HepG2 (cell line): ENCODE data around the gene CDK2AP2. TPM values are rescaled to one million over a fixed set of nuclear protein-coding genes. Genes with fewer than 3 reads are reported as not detected.

Source experiments
- ATF7 ChIP-seq, 2 experiments: fragments of 450-650 bp in 1 of 2; sonication (generic) in 1 of 2; formaldehyde crosslinking in 1 of 2; IDR thresholded peaks; 2 replicates each; pipeline versions ENCODE4 v1.4.0 to v1.6.1; 2016 to 2020; ENCODE audit warnings: antibody characterized with exemption in 1 of 2, mild to moderate bottlenecking in 1 of 2, missing genetic modification reagents in 1 of 2
- BCL3 ChIP-seq: sonication (generic); formaldehyde crosslinking; IDR thresholded peaks from 2 replicates; pipeline ENCODE4 v1.5.1; 2020; ENCODE audit warnings: mild to moderate bottlenecking, missing genetic modification reagents, moderate library complexity
- CEBPZ ChIP-seq: IDR thresholded peaks from 2 replicates; pipeline ENCODE4 v1.6.1; 2012; ENCODE audit warnings: low read length, improper control_type of control experiment
- FOXK1 ChIP-seq: sonication (generic); formaldehyde crosslinking; IDR thresholded peaks from 2 replicates; pipeline ENCODE4 v1.4.0; 2020; ENCODE audit warnings: low read depth, missing genetic modification reagents, borderline replicate concordance
- GLI4 ChIP-seq: sonication (generic); formaldehyde crosslinking; IDR thresholded peaks from 2 replicates; pipeline ENCODE4 v1.5.1; 2020; ENCODE audit warnings: missing genetic modification reagents, mild to moderate bottlenecking, moderate library complexity, borderline replicate concordance
- GTF2F1 ChIP-seq: fragments of 150-350 bp; IDR thresholded peaks from 2 replicates; pipeline ENCODE4 v1.6.1; 2014; ENCODE audit warnings: low read length
- HOXA5 ChIP-seq: sonication (generic); formaldehyde crosslinking; IDR thresholded peaks from 2 replicates; pipeline ENCODE4 v1.4.0; 2020; ENCODE audit warnings: missing genetic modification reagents
- IKZF5 ChIP-seq: IDR thresholded peaks from 2 replicates; pipeline ENCODE4 v1.6.1; 2018; ENCODE audit warnings: missing genetic modification reagents, mild to moderate bottlenecking, missing compliant biosample characterization
- JUN ChIP-seq: sonication (generic); formaldehyde crosslinking; IDR thresholded peaks from 2 replicates; pipeline ENCODE4 v1.4.0; 2020; ENCODE audit warnings: mild to moderate bottlenecking, missing genetic modification reagents
- MEIS1 ChIP-seq: sonication (generic); formaldehyde crosslinking; IDR thresholded peaks from 2 replicates; pipeline ENCODE4 v1.9.0; 2021; ENCODE audit warnings: mild to moderate bottlenecking, missing genetic modification reagents, moderate library complexity, borderline replicate concordance
- RCOR2 ChIP-seq: IDR thresholded peaks from 2 replicates; pipeline ENCODE4 v1.6.1; 2016; ENCODE audit warnings: missing biosample characterization, missing genetic modification reagents
- TAF1 ChIP-seq: sonication (generic); formaldehyde crosslinking; IDR thresholded peaks from 2 replicates; pipeline ENCODE4 v1.4.0; 2020; ENCODE audit warnings: missing genetic modification reagents
- TMF1 ChIP-seq: sonication (generic); formaldehyde crosslinking; IDR thresholded peaks from 2 replicates; pipeline ENCODE4 v1.8.1; 2022; ENCODE audit warnings: low read depth, missing genetic modification reagents
- ZBTB4 ChIP-seq: sonication (generic); formaldehyde crosslinking; IDR thresholded peaks from 2 replicates; pipeline ENCODE4 v1.4.0; 2020; ENCODE audit warnings: missing genetic modification reagents, mild to moderate bottlenecking, borderline replicate concordance
- ZBTB8A ChIP-seq: sonication (generic); formaldehyde crosslinking; IDR thresholded peaks from 2 replicates; pipeline ENCODE4 v1.4.0; 2020; ENCODE audit warnings: mild to moderate bottlenecking, low read depth, missing genetic modification reagents, borderline replicate concordance
- ZFX ChIP-seq: sonication (generic); formaldehyde crosslinking; IDR thresholded peaks from 2 replicates; pipeline ENCODE4 v1.4.0; 2020; ENCODE audit warnings: mild to moderate bottlenecking, low read depth, missing genetic modification reagents, moderate library complexity
- ZNF672 ChIP-seq: sonication (generic); formaldehyde crosslinking; IDR thresholded peaks from 2 replicates; pipeline ENCODE4 v1.8.1; 2022; ENCODE audit warnings: missing genetic modification reagents
- ZSCAN30 ChIP-seq: sonication (generic); formaldehyde crosslinking; IDR thresholded peaks from 2 replicates; pipeline ENCODE4 v1.5.0; 2020; ENCODE audit warnings: mild to moderate bottlenecking, missing genetic modification reagents
- polyA plus RNA-seq, 8 experiments: library from polyadenylated mRNA; depleted of rRNA in 3 of 8; stranded (reverse) in 7 of 8; unstranded in 1 of 8; fragments of >200 nt; fragmentation: Illumina TruSeq in 4 of 8; extraction: Trizol in 4 of 8; gene quantifications; 2 replicates each; pipeline versions ENCODE4 v1.2.1 to v1.2.3, GENCODE V29; 2011 to 2016; ENCODE audit warnings: low read depth in 4 of 8, missing spikeins in 1 of 8, mixed read lengths in 1 of 8; ENCODE audit not compliant: insufficient read depth in 1 of 8
- total RNA-seq, 5 experiments: library from RNA; depleted of rRNA; stranded (reverse); fragments of >200 nt; fragmentation: Illumina TruSeq; extraction: Trizol; gene quantifications; 2 replicates each; pipeline ENCODE4 v1.2.3, GENCODE V29; 2016; ENCODE audit warnings: low read depth in 1 of 5

The CDK2AP2 gene
- total and polyA plus RNA-seq, 2 of the 13 experiments (the other 11 are each of a cell fraction or from before 2014, with no cell fraction given): 15.0 to 23.2 TPM

GRCh38 chr11:67507864-67508485 is at the start of gene CDK2AP2 (continued):
- TF ChIP-seq ZBTB4 (CRISPR knock-in tag) (no peak), ATF7 (IDR thresholded peaks at IDR 0.05) (no peak), ATF7 (CRISPR knock-in tag; IDR thresholded peaks at IDR 0.05) (no peak), FOXK1 (peak; percentile 58), BCL3 (CRISPR knock-in tag) (no peak; the same call in 1 of the 2 replicates), ZBTB8A (no peak), RCOR2 (peak; percentile 96), MEIS1 (0 out of 2 replicates have a peak, but pooled peaks have one; percentile 19), JUN (CRISPR knock-in tag) (no peak), ZNF672 (no peak), GTF2F1 (no peak), ZFX (CRISPR knock-in tag) (peak; percentile 86), TMF1 (CRISPR knock-in tag) (no peak), GLI4 (CRISPR knock-in tag) (peak; percentile 68; the same call in 1 of the 2 replicates), CEBPZ (peak; percentile 49; the same call in 1 of the 2 replicates), HOXA5 (CRISPR knock-in tag) (peak; percentile 12; the same call in 1 of the 2 replicates), TAF1 (peak; percentile 53), IKZF5 (CRISPR knock-in tag) (no peak; the same call in none of the 2 replicates), ZSCAN30 (no peak)
